ENCODE measurements around the gene HECA. TPM values are rescaled to one million over a fixed set of nuclear protein-coding genes. Genes with fewer than 3 reads are reported as not detected.
"Not testable (repeated sequence)": the region's sequence is repeated elsewhere in the genome, so short reads cannot be mapped to it uniquely, and the experiment has no call there.

HECA gene
- total RNA-seq, 3 donors from 2014 or later, result 35.1 to 54.3 (median 49.3) TPM

- intact Hi-C loops (cut with DNase I; ENCODE audit: low total_unique reads), result no loop called here
- Histone ChIP-seq H3K27ac (no peak overlapping the region), H3K9me3 (no peaks in the 10 kb centered on the region), H3K4me3 (no peak overlapping the region), H3K27me3 (no peaks in the 10 kb centered on the region), H3K36me3 (no peaks in the 10 kb centered on the region), H3K4me1 (no peaks in the 10 kb centered on the region)
- TF ChIP-seq POLR2AphosphoS5 (IDR thresholded peaks at IDR 0.05), result no peak
- TF ChIP-seq POLR2A (IDR thresholded peaks at IDR 0.05), result no peak
- TF ChIP-seq CTCF (IDR thresholded peaks at IDR 0.05), result no peak
- no peak for DNase-seq (ENCODE audit: low spot score in 2 of 2)
Observed at GRCh38 chr6:139152892-139153271, 18.0 kb downstream of the HECA start.

- no peaks in the 10 kb centered on the region for H3K27me3 ChIP-seq
- H3K4me3 ChIP-seq, result no peak overlapping the region
- intact Hi-C loops (cut with DNase I; ENCODE audit: low total_unique reads), result no loop called here
- H3K27ac ChIP-seq, result no peak overlapping the region
- DNase-seq (ENCODE audit: low spot score in 2 of 2), result no peak
- TF ChIP-seq POLR2AphosphoS5 (IDR thresholded peaks at IDR 0.05), result no peak
- TF ChIP-seq CTCF (IDR thresholded peaks at IDR 0.05), result no peak
- no peak for TF ChIP-seq POLR2A (IDR thresholded peaks at IDR 0.05)
- H3K36me3 ChIP-seq, result no peaks in the 10 kb centered on the region
- H3K9me3 ChIP-seq, result no peaks in the 10 kb centered on the region
- no peaks in the 10 kb centered on the region for H3K4me1 ChIP-seq
Observed at GRCh38 chr6:139153855-139154254, 19.0 kb downstream of the HECA start.

GRCh38 chr6:139154881-139155547 lies 20.1 kb downstream of the HECA start:
- H3K9me3 ChIP-seq, result no peaks in the 10 kb centered on the region
- no peaks in the 10 kb centered on the region for H3K27me3 ChIP-seq
- no peak overlapping the region for H3K4me3 ChIP-seq
- H3K4me1 ChIP-seq, result no peaks in the 10 kb centered on the region
- intact Hi-C loops (cut with DNase I; ENCODE audit: low total_unique reads), result no loop called here
- TF ChIP-seq POLR2A (IDR thresholded peaks at IDR 0.05), result no peak
- TF ChIP-seq POLR2AphosphoS5 (IDR thresholded peaks at IDR 0.05), result no peak
- TF ChIP-seq CTCF (IDR thresholded peaks at IDR 0.05), result no peak
- no peaks in the 10 kb centered on the region for H3K36me3 ChIP-seq
- H3K27ac ChIP-seq, result no peak overlapping the region
- no peak for DNase-seq (ENCODE audit: low spot score in 2 of 2)

- H3K27me3 ChIP-seq, result no peaks in the 10 kb centered on the region
- no peaks in the 10 kb centered on the region for H3K36me3 ChIP-seq
- H3K4me3 ChIP-seq, result no peak overlapping the region
- TF ChIP-seq CTCF (IDR thresholded peaks at IDR 0.05) (no peak), POLR2AphosphoS5 (IDR thresholded peaks at IDR 0.05) (no peak), POLR2A (IDR thresholded peaks at IDR 0.05) (no peak)
- intact Hi-C loops (cut with DNase I; ENCODE audit: low total_unique reads), result no loop called here
- no peak overlapping the region for H3K27ac ChIP-seq
- no peak for DNase-seq (ENCODE audit: low spot score in 2 of 2)
- no peaks in the 10 kb centered on the region for H3K9me3 ChIP-seq
- H3K4me1 ChIP-seq, result no peaks in the 10 kb centered on the region
Observed at GRCh38 chr6:139156102-139156501, 21.2 kb downstream of the HECA start.

GRCh38 chr6:139156551-139156950 lies 21.7 kb downstream of the HECA start:
- intact Hi-C loops (cut with DNase I; ENCODE audit: low total_unique reads), result no loop called here
- Histone ChIP-seq H3K27ac (no peak overlapping the region), H3K4me1 (no peaks in the 10 kb centered on the region)

GRCh38 chr6:139157086-139157485 lies 22.2 kb downstream of the HECA start:
- H3K27ac ChIP-seq; intact Hi-C loops (cut with DNase I; ENCODE audit: low total_unique reads); H3K36me3 ChIP-seq; H3K4me3 ChIP-seq; DNase-seq (ENCODE audit: low spot score in 2 of 2); H3K4me1 ChIP-seq; H3K9me3 ChIP-seq; H3K27me3 ChIP-seq: not testable (repeated sequence)

More at GRCh38 chr6:139156551-139156950, 21.7 kb downstream of the HECA start:
- H3K4me3 ChIP-seq, result no peak overlapping the region
- no peaks in the 10 kb centered on the region for H3K27me3 ChIP-seq
- DNase-seq (ENCODE audit: low spot score in 2 of 2), result no peak
- TF ChIP-seq POLR2AphosphoS5 (IDR thresholded peaks at IDR 0.05) (no peak), CTCF (IDR thresholded peaks at IDR 0.05) (no peak)
- H3K36me3 ChIP-seq, result no peaks in the 10 kb centered on the region
- no peaks in the 10 kb centered on the region for H3K9me3 ChIP-seq
